ENCODE data around the gene GLI3.

DNA sequence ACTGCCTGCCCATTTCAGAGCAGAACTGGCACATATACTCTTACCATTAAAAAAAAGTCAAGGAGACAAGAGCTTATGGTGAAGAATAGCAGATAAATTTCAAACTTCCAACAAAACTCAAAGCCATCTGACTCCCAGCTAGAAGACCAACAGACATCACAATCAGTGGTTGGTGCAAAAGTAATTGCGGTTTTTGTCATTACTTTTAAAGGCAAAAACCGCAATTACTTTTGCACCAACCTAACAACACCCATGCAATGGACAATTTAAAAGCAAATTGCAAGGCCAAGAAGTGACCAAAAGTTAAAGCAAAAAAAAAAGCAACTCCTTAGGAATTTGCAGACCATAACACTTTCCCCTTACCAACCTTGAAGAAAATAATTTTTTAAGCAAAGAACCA is 18.8 kb downstream of the GLI3 start:
- TF ChIP-seq CTCF (conservative IDR thresholded peaks at IDR 0.05; ENCODE audit: low read length) = no peak
- no peak for TF ChIP-seq EZH2phosphoT487 (IDR thresholded peaks at IDR 0.05; ENCODE audit: borderline replicate concordance)

Measured in Loucy (cell line).